Neural progenitor cell (in vitro differentiated cells): ENCODE data around the gene GLI1. TPM values are rescaled to one million over a fixed set of nuclear protein-coding genes. Genes with fewer than 3 reads are reported as not detected.

Experiments used
- DNase-seq: peaks from one replicate; pipeline ENCODE4 v3.0.0-alpha.2; 2016; ENCODE audit warnings: low spot score
- H2AFZ ChIP-seq: fragments of 200-600 bp; sonication (generic); replicated peaks from 2 replicates; pipeline ENCODE4 v1.6.1; 2016; ENCODE audit warnings: antibody characterized with exemption
- H3F3A ChIP-seq: fragments of 200-600 bp; sonication (generic); 2 replicates; pipeline ENCODE4 v1.6.1; 2016; ENCODE audit warnings: antibody characterized with exemption, low read depth
- H3K27ac ChIP-seq: fragments of 200-600 bp; sonication (generic); 2 replicates; pipeline ENCODE4 v1.5.1; 2016; ENCODE audit warnings: mild to moderate bottlenecking
- H3K27me3 ChIP-seq: fragments of 200-600 bp; sonication (generic); 2 replicates; pipeline ENCODE4 v1.6.1; 2016; ENCODE audit warnings: mild to moderate bottlenecking, moderate library complexity
- H3K36me3 ChIP-seq: fragments of 200-600 bp; sonication (generic); 2 replicates; pipeline ENCODE4 v1.5.1; 2016
- H3K4me1 ChIP-seq: fragments of 200-600 bp; sonication (generic); 2 replicates; pipeline ENCODE4 v1.6.1; 2016; ENCODE audit warnings: mixed run types
- H3K4me2 ChIP-seq: fragments of 200-600 bp; sonication (generic); 2 replicates; pipeline ENCODE4 v1.6.1; 2016
- H3K4me3 ChIP-seq: fragments of 200-600 bp; sonication (generic); 2 replicates; pipeline ENCODE4 v1.5.1; 2016
- H3K79me2 ChIP-seq: fragments of 200-600 bp; sonication (generic); 2 replicates; pipeline ENCODE4 v1.6.1; 2016; ENCODE audit warnings: low read depth
- H3K9ac ChIP-seq: fragments of 200-600 bp; sonication (generic); 2 replicates; pipeline ENCODE4 v1.6.1; 2016
- H3K9me3 ChIP-seq: fragments of 200-600 bp; sonication (generic); 2 replicates; pipeline ENCODE4 v1.5.1; 2016; ENCODE audit warnings: low read depth
- H4K20me1 ChIP-seq: fragments of 200-600 bp; sonication (generic); 2 replicates; pipeline ENCODE4 v1.6.1; 2016; ENCODE audit warnings: low read depth
- H3K27ac Mint-ChIP-seq: 3 replicates; pipeline ENCODE4 v1.8.0; 2021; ENCODE audit warnings: mixed read lengths
- H3K27me3 Mint-ChIP-seq: 2 replicates; pipeline ENCODE4 v1.8.0; 2022; ENCODE audit warnings: low read depth, mild to moderate bottlenecking, inconsistent platforms, moderate library complexity, mixed read lengths; ENCODE audit not compliant: insufficient read depth
- H3K36me3 Mint-ChIP-seq: 3 replicates; pipeline ENCODE4 v1.8.0; 2021; ENCODE audit warnings: mixed read lengths
- H3K4me1 Mint-ChIP-seq: 3 replicates; pipeline ENCODE4 v1.8.0; 2021; ENCODE audit warnings: mixed read lengths
- H3K4me3 Mint-ChIP-seq: 3 replicates; pipeline ENCODE4 v1.8.0; 2021; ENCODE audit warnings: mild to moderate bottlenecking, moderate library complexity, mixed read lengths
- H3K9me3 Mint-ChIP-seq: 3 replicates; pipeline ENCODE4 v1.8.0; 2020; ENCODE audit warnings: mixed read lengths
- CTCF ChIP-seq: fragments of 200-600 bp; sonication (generic); IDR thresholded peaks from 2 replicates; pipeline ENCODE4 v1.5.1; 2017; ENCODE audit warnings: antibody characterized with exemption, mild to moderate bottlenecking
- EZH2 ChIP-seq: fragments of 200-600 bp; sonication (generic); IDR thresholded peaks from 2 replicates; pipeline ENCODE4 v1.6.1; 2017; ENCODE audit warnings: antibody characterized with exemption, mild to moderate bottlenecking, moderate library complexity
- EZH2phosphoT487 ChIP-seq: fragments of 200-600 bp; sonication (generic); IDR thresholded peaks from 2 replicates; pipeline ENCODE4 v1.6.1; 2017; ENCODE audit warnings: antibody characterized with exemption
- total RNA-seq: library from RNA; depleted of rRNA; stranded (reverse); fragments of >200 nt; gene quantifications from 2 replicates; pipeline ENCODE4 v1.2.3, GENCODE V29; 2015; ENCODE audit warnings: low replicate concordance

The GLI1 gene
- total RNA-seq, 1 donor from 2014 or later = 0.71 TPM

GRCh38 chr12:57467915-57468314, 8.3 kb downstream of the GLI1 start:
- peaks cover 48% of the 10 kb centered on the region for H3K27me3 Mint-ChIP-seq
- H3K9me3 ChIP-seq = no peaks in the 10 kb centered on the region

GRCh38 chr12:57469296-57470164, 9.9 kb downstream of the GLI1 start:
- no peak for TF ChIP-seq CTCF
- no peak for TF ChIP-seq EZH2phosphoT487
- no peak for TF ChIP-seq EZH2
- no peaks in the 10 kb centered on the region for H3K79me2 ChIP-seq
- Mint-ChIP-seq H3K36me3 (no peaks in the 10 kb centered on the region), H3K27me3 (peaks cover 53% of the 10 kb centered on the region), H3K27ac (no peak overlapping the region), H3K4me1 (no peaks in the 10 kb centered on the region), H3K9me3 (no peaks in the 10 kb centered on the region), H3K4me3 (no peak overlapping the region)
- H3K36me3 ChIP-seq = no peaks in the 10 kb centered on the region
- H3K4me2 ChIP-seq = no peak overlapping the region
- no peaks in the 10 kb centered on the region for H4K20me1 ChIP-seq
- H3F3A ChIP-seq = no peaks in the 10 kb centered on the region
- no peak overlapping the region for H3K4me3 ChIP-seq
- H3K4me1 ChIP-seq = no peaks in the 10 kb centered on the region
- H3K27ac ChIP-seq = no peak overlapping the region
- no peak overlapping the region for H3K9ac ChIP-seq
- H2AFZ ChIP-seq = no peak overlapping the region
- no peaks in the 10 kb centered on the region for H3K9me3 ChIP-seq
- no peak for DNase-seq
- H3K27me3 ChIP-seq = peaks cover 34% of the 10 kb centered on the region

More at GRCh38 chr12:57467915-57468314, 8.3 kb downstream of the GLI1 start:
- no peak overlapping the region for H3K4me2 ChIP-seq
- H3K27ac Mint-ChIP-seq = no peak overlapping the region
- no peaks in the 10 kb centered on the region for H3K9me3 Mint-ChIP-seq
- H3K4me1 Mint-ChIP-seq = peaks cover 1% of the 10 kb centered on the region
- H3K9ac ChIP-seq = no peak overlapping the region
- DNase-seq = no peak
- H4K20me1 ChIP-seq = no peaks in the 10 kb centered on the region
- peaks cover under 1% of the 10 kb centered on the region for H3F3A ChIP-seq
- TF ChIP-seq CTCF = no peak
- no peak for TF ChIP-seq EZH2
- no peak for TF ChIP-seq EZH2phosphoT487
- peaks cover 25% of the 10 kb centered on the region for H3K27me3 ChIP-seq
- no peak overlapping the region for H2AFZ ChIP-seq
- H3K36me3 Mint-ChIP-seq = no peaks in the 10 kb centered on the region
- no peak overlapping the region for H3K27ac ChIP-seq
- no peak overlapping the region for H3K4me3 Mint-ChIP-seq
- H3K4me3 ChIP-seq = no peak overlapping the region
- no peaks in the 10 kb centered on the region for H3K79me2 ChIP-seq
- no peaks in the 10 kb centered on the region for H3K36me3 ChIP-seq
- no peaks in the 10 kb centered on the region for H3K4me1 ChIP-seq

DNA sequence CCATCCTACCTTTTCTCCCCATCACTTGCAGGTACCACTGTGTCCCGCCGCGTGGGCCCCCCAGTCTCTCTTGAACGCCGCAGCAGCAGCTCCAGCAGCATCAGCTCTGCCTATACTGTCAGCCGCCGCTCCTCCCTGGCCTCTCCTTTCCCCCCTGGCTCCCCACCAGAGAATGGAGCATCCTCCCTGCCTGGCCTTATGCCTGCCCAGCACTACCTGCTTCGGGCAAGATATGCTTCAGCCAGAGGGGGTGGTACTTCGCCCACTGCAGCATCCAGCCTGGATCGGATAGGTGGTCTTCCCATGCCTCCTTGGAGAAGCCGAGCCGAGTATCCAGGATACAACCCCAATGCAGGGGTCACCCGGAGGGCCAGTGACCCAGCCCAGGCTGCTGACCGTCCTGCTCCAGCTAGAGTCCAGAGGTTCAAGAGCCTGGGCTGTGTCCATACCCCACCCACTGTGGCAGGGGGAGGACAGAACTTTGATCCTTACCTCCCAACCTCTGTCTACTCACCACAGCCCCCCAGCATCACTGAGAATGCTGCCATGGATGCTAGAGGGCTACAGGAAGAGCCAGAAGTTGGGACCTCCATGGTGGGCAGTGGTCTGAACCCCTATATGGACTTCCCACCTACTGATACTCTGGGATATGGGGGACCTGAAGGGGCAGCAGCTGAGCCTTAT, 10.8 kb downstream of the GLI1 start:
- peaks cover 3% of the 10 kb centered on the region for H3F3A ChIP-seq
- H3K79me2 ChIP-seq = no peaks in the 10 kb centered on the region
- DNase-seq = no peak
- Mint-ChIP-seq H3K27ac (no peak overlapping the region), H3K9me3 (no peaks in the 10 kb centered on the region), H3K36me3 (no peaks in the 10 kb centered on the region), H3K4me3 (no peak overlapping the region), H3K27me3 (peaks cover 51% of the 10 kb centered on the region), H3K4me1 (no peaks in the 10 kb centered on the region)
- no peaks in the 10 kb centered on the region for H4K20me1 ChIP-seq
- H3K9ac ChIP-seq = no peak overlapping the region
- H3K27ac ChIP-seq = no peak overlapping the region
- H3K4me1 ChIP-seq = peaks cover under 1% of the 10 kb centered on the region
- TF ChIP-seq EZH2 (no peak), EZH2phosphoT487 (no peak), CTCF (no peak)
- no peak overlapping the region for H3K4me3 ChIP-seq
- H3K9me3 ChIP-seq = no peaks in the 10 kb centered on the region
- H3K36me3 ChIP-seq = no peaks in the 10 kb centered on the region
- no peak overlapping the region for H2AFZ ChIP-seq
- no peak overlapping the region for H3K4me2 ChIP-seq
- H3K27me3 ChIP-seq = peaks cover 43% of the 10 kb centered on the region
